HepG2 (cell line): Measurements from ENCODE around the gene SSBP2.

Experiments
- BCL3 ChIP-seq: sonication (generic); formaldehyde crosslinking; IDR thresholded peaks from 2 replicates; pipeline ENCODE4 v1.5.1; 2020; ENCODE audit warnings: mild to moderate bottlenecking, missing genetic modification reagents, moderate library complexity
- CTCF ChIP-seq: sonication (generic); formaldehyde crosslinking; IDR thresholded peaks from 2 replicates; pipeline ENCODE4 v1.5.0; 2020; ENCODE audit warnings: mild to moderate bottlenecking, missing genetic modification reagents, moderate library complexity
- POLR2A ChIP-seq, 2 experiments: IDR thresholded peaks; 2 replicates each; pipeline ENCODE4 v1.6.1; 2011; ENCODE audit warnings: low read depth in 2 of 2, low read length in 2 of 2, mild to moderate bottlenecking in 1 of 2, moderate library complexity in 1 of 2; ENCODE audit not compliant: insufficient read depth in 1 of 2
- ZFP36 ChIP-seq: fragments of 150-350 bp; IDR thresholded peaks from 2 replicates; pipeline ENCODE4 v1.6.1; 2018; ENCODE audit warnings: borderline replicate concordance, low read length, low read depth; ENCODE audit not compliant: partially characterized antibody
- ZNF547 ChIP-seq: sonication (generic); formaldehyde crosslinking; IDR thresholded peaks from 2 replicates; pipeline ENCODE4 v1.5.1; 2020; ENCODE audit warnings: mild to moderate bottlenecking, missing genetic modification reagents
- TF ChIP-seq, protein P1 (sequence below): sonication (generic); formaldehyde crosslinking; IDR thresholded peaks from 2 replicates; pipeline ENCODE4 v1.4.0; 2020; ENCODE audit warnings: mild to moderate bottlenecking, missing genetic modification reagents
- TF ChIP-seq, protein P2 (sequence below), 2 experiments: sonication (generic) in 1 of 2; formaldehyde crosslinking in 1 of 2; IDR thresholded peaks; 2 replicates each; pipeline versions ENCODE4 v1.6.1 to v1.9.0; 2014 to 2022; ENCODE audit warnings: antibody characterized with exemption in 1 of 2, borderline replicate concordance in 1 of 2, inconsistent platforms in 1 of 2, low read depth in 1 of 2, missing genetic modification reagents in 1 of 2

- no peak for TF ChIP-seq ZNF547
- TF ChIP-seq, protein P1, sequence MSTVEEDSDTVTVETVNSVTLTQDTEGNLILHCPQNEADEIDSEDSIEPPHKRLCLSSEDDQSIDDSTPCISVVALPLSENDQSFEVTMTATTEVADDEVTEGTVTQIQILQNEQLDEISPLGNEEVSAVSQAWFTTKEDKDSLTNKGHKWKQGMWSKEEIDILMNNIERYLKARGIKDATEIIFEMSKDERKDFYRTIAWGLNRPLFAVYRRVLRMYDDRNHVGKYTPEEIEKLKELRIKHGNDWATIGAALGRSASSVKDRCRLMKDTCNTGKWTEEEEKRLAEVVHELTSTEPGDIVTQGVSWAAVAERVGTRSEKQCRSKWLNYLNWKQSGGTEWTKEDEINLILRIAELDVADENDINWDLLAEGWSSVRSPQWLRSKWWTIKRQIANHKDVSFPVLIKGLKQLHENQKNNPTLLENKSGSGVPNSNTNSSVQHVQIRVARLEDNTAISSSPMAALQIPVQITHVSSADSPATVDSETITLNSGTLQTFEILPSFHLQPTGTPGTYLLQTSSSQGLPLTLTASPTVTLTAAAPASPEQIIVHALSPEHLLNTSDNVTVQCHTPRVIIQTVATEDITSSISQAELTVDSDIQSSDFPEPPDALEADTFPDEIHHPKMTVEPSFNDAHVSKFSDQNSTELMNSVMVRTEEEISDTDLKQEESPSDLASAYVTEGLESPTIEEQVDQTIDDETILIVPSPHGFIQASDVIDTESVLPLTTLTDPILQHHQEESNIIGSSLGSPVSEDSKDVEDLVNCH, result no peak
- TF ChIP-seq ZFP36, result no peak
- TF ChIP-seq CTCF (CRISPR knock-in tag), result no peak
- no peak for TF ChIP-seq POLR2A (IDR thresholded peaks at IDR 0.05; ENCODE audit: insufficient read depth in 1 of 2, low read depth in 2 of 2, low read length in 2 of 2)
- TF ChIP-seq, protein P2, sequence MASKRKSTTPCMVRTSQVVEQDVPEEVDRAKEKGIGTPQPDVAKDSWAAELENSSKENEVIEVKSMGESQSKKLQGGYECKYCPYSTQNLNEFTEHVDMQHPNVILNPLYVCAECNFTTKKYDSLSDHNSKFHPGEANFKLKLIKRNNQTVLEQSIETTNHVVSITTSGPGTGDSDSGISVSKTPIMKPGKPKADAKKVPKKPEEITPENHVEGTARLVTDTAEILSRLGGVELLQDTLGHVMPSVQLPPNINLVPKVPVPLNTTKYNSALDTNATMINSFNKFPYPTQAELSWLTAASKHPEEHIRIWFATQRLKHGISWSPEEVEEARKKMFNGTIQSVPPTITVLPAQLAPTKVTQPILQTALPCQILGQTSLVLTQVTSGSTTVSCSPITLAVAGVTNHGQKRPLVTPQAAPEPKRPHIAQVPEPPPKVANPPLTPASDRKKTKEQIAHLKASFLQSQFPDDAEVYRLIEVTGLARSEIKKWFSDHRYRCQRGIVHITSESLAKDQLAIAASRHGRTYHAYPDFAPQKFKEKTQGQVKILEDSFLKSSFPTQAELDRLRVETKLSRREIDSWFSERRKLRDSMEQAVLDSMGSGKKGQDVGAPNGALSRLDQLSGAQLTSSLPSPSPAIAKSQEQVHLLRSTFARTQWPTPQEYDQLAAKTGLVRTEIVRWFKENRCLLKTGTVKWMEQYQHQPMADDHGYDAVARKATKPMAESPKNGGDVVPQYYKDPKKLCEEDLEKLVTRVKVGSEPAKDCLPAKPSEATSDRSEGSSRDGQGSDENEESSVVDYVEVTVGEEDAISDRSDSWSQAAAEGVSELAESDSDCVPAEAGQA (IDR thresholded peaks at IDR 0.05; ENCODE audit: low read depth), result no peak
- TF ChIP-seq, protein P2 (CRISPR knock-in tag; IDR thresholded peaks at IDR 0.05; ENCODE audit: borderline replicate concordance), result no peak
- no peak for TF ChIP-seq BCL3
These were observed 145.6 kb downstream of the SSBP2 start for GRCh38 chr5:81605299-81605698.
